Skeletal muscle tissue (tissue), 4 donors: ENCODE measurements around the gene ABHD12B. TPM values are rescaled to one million over a fixed set of nuclear protein-coding genes. Genes with fewer than 3 reads are reported as not detected.

ENCODE experiments used
- H3K27ac ChIP-seq: one replicate; pipeline ENCODE4 v1.7.0; 2013; ENCODE audit warnings: mild to moderate bottlenecking, low read depth, low read length, inconsistent platforms
- H3K27me3 ChIP-seq, 3 donors: one replicate each; pipeline ENCODE4 v1.7.0; 2013; ENCODE audit warnings: low read length in 3 of 3; ENCODE audit not compliant: control insufficient read depth in 3 of 3, insufficient read depth in 3 of 3
- H3K36me3 ChIP-seq, 3 donors: one replicate each; pipeline ENCODE4 v1.7.0; 2013; ENCODE audit warnings: low read length in 3 of 3; ENCODE audit not compliant: control insufficient read depth in 3 of 3, insufficient read depth in 3 of 3
- H3K4me1 ChIP-seq, 3 donors: one replicate each; pipeline ENCODE4 v1.7.0; 2013; ENCODE audit warnings: low read length in 3 of 3, mild to moderate bottlenecking in 3 of 3; ENCODE audit not compliant: control insufficient read depth in 3 of 3, insufficient read depth in 3 of 3
- H3K4me3 ChIP-seq, 3 donors: one replicate each; pipeline ENCODE4 v1.7.0; 2013; ENCODE audit warnings: low read length in 3 of 3
- H3K9ac ChIP-seq, 3 donors: one replicate each; pipeline ENCODE4 v1.7.0; 2013; ENCODE audit warnings: low read length in 3 of 3, mild to moderate bottlenecking in 3 of 3, moderate library complexity in 2 of 3, low read depth in 1 of 3
- H3K9me3 ChIP-seq, 3 donors: one replicate each; pipeline ENCODE4 v1.7.0; 2013; ENCODE audit warnings: low read length in 3 of 3; ENCODE audit not compliant: control insufficient read depth in 3 of 3
- total RNA-seq: library from RNA; depleted of rRNA; stranded (reverse); fragments of >200 nt; gene quantifications from one replicate; pipeline ENCODE4 v1.2.3, GENCODE V29; 2014
- donor health status: Osteomylitis.

ABHD12B gene, protein sequence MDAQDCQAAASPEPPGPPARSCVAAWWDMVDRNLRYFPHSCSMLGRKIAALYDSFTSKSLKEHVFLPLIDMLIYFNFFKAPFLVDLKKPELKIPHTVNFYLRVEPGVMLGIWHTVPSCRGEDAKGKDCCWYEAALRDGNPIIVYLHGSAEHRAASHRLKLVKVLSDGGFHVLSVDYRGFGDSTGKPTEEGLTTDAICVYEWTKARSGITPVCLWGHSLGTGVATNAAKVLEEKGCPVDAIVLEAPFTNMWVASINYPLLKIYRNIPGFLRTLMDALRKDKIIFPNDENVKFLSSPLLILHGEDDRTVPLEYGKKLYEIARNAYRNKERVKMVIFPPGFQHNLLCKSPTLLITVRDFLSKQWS
- not detected for total RNA-seq

DNA sequence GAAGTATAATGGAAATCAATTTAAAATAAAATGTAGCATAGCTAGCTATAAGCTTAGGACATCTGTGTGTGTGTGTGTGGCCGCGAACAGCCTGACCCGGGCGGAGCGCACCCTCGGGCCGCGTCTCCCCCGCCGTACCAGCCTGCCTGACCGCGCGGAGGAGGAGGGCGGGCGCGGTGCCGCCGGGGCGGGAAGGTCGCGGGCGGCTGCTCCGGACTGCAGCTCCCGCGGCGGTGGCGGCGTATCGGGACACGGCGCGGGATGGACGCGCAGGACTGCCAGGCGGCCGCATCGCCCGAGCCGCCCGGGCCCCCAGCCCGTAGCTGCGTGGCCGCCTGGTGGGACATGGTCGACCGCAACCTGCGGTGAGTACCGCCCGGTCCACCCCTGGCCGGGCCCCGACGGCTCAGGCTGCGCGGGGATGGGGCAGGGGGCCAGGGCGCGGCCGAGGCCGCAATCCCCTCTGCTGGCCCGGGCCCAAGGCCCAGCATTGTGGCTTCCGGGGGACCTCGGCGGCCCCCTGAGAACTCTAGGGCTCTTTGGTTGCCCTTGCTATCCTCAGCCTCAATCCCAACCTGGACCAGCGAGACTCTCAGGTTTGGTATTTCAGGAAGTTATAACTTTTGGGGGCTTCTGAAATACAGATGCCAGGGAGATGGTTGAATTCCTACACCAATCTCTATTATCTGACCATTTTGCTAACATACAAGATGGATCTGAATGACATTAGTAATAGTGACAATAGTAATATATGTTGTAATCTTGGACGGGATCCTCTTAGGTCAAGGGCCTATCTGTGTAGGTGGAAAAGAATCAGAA lies at the start of gene ABHD12B:
ABHD12B (plus strand) TSS at position 140 of the 819 bp plus-strand sequence; CDS start at position 262, 122 bp downstream.
- H3K4me3 ChIP-seq = no peak within 1 kb of the TSS
- no peaks in the 10 kb centered on the region for H3K36me3 ChIP-seq
- H3K9me3 ChIP-seq = no peaks in the 10 kb centered on the region
- H3K9ac ChIP-seq = no peak within 1 kb of the TSS
- H3K4me1 ChIP-seq = no peaks in the 10 kb centered on the region
- peaks cover 26 to 36% (median 29%) of the 10 kb centered on the region in 3 donors for H3K27me3 ChIP-seq
- no peak within 1 kb of the TSS for H3K27ac ChIP-seq

GRCh38 chr14:50822501-50823042 lies 49.3 kb upstream of the ABHD12B start:
- H3K9ac ChIP-seq = no peak overlapping the region
- no peak overlapping the region for H3K27ac ChIP-seq
- H3K27me3 ChIP-seq = no peaks in the 10 kb centered on the region
- no peaks in the 10 kb centered on the region for H3K36me3 ChIP-seq
- H3K4me3 ChIP-seq = no peak overlapping the region
- peaks cover 13 to 27% (median 18%) of the 10 kb centered on the region in 3 donors for H3K4me1 ChIP-seq
- no peaks in the 10 kb centered on the region for H3K9me3 ChIP-seq

- Histone ChIP-seq H3K9ac (peak overlapping the region in 2 of 3 donors; percentile 1 to 37), H3K27me3 (no peaks in the 10 kb centered on the region), H3K4me1 (peaks cover 13 to 27% (median 18%) of the 10 kb centered on the region in 3 donors), H3K27ac (peak overlapping the region; percentile 10), H3K9me3 (no peaks in the 10 kb centered on the region), H3K4me3 (peak overlapping the region in 1 of 3 donors; percentile 65), H3K36me3 (no peaks in the 10 kb centered on the region)
Measured at GRCh38 chr14:50823051-50823761, 48.6 kb upstream of the ABHD12B start.

- Histone ChIP-seq H3K9ac (peak overlapping the region in 2 of 3 donors; percentile 1 to 37), H3K4me1 (peaks cover 13 to 33% (median 24%) of the 10 kb centered on the region in 3 donors), H3K27ac (peak overlapping the region; percentile 10), H3K36me3 (no peaks in the 10 kb centered on the region), H3K4me3 (peak overlapping the region in 1 of 3 donors; percentile 65), H3K27me3 (no peaks in the 10 kb centered on the region), H3K9me3 (no peaks in the 10 kb centered on the region)
Measured at GRCh38 chr14:50823762-50824636, 47.9 kb upstream of the ABHD12B start.

GRCh38 chr14:50825307-50825706 lies 46.5 kb upstream of the ABHD12B start:
- H3K27ac ChIP-seq = no peak overlapping the region
- no peaks in the 10 kb centered on the region for H3K36me3 ChIP-seq
- H3K4me1 ChIP-seq = peaks cover 23 to 47% (median 33%) of the 10 kb centered on the region in 3 donors
- H3K4me3 ChIP-seq = no peak overlapping the region
- no peaks in the 10 kb centered on the region for H3K27me3 ChIP-seq
- no peak overlapping the region for H3K9ac ChIP-seq
- no peaks in the 10 kb centered on the region for H3K9me3 ChIP-seq

- H3K27ac ChIP-seq = no peak overlapping the region
- no peaks in the 10 kb centered on the region for H3K9me3 ChIP-seq
- peaks cover 24 to 50% (median 30%) of the 10 kb centered on the region in 3 donors for H3K4me1 ChIP-seq
- H3K36me3 ChIP-seq = no peaks in the 10 kb centered on the region
- no peak overlapping the region for H3K9ac ChIP-seq
- no peak overlapping the region for H3K4me3 ChIP-seq
- H3K27me3 ChIP-seq = no peaks in the 10 kb centered on the region
Measured at GRCh38 chr14:50826681-50827080, 45.2 kb upstream of the ABHD12B start.

DNA sequence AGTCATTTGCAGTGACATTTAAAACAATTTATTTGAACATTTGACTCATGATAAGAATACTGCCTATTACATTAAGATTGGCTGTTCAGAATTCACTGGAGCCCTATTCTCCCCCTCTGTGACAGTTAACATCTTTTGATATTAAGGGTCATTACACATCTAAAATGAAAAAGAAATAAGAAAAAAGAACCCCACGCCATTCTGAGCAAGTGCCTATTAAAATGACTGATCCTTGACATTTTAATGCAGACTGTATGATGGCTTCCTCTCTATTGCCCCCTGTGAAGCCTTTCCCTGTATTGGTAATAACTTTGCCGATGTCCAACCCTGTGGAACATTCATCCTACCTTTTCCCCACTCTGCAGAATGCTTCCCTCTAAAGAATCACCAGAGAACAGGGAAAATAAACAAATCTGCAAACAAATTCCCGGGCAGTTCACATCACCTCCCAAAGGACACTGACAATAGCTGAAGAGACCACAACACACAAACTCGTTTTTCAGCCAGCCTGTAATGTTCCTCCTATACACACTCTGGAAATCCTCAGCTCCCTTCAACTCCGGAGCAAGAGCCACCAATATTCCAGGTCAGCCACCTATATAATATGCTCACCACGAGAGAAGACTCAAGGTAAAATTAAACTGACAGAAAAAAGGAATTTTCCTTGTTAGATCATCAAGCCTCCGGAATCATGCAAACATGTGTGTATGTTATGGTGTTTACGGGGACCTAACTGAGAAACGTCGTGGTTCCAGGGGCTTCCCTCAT lies 42.9 kb upstream of the ABHD12B start:
- Histone ChIP-seq H3K36me3 (no peaks in the 10 kb centered on the region), H3K4me1 (peaks cover 13 to 35% (median 16%) of the 10 kb centered on the region in 3 donors), H3K4me3 (peak overlapping the region in 2 of 3 donors; percentile 78 to 89), H3K27me3 (no peaks in the 10 kb centered on the region), H3K9me3 (no peaks in the 10 kb centered on the region), H3K27ac (no peak overlapping the region), H3K9ac (peak overlapping the region in 1 of 3 donors; percentile 82)

DNA sequence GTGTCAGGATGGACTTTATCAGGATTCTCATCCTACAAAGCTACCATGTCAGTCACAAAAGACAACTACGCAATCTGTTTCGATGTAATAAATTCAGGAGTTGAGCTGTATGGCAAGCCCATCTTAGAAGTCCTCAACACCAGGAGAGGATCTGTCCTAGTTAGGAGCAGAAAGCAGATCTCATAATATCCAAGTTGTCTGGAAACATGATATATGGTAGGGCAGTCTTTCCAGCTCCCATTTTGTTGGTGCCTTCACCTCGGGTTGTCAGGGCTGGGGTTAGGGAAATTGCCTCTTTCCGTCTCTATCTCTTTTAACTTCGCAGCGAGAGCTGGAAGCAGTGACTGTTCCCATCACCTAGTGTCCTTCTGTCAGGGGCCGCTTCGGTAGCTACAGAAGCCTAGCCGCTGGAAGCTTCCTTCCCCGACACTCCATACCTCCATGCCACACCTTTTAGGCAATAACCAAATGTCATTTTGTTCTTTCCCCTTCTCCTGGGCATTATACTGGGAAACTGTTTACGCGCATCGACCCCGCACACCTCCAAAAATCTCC lies 42.3 kb upstream of the ABHD12B start:
- Histone ChIP-seq H3K4me3 (peak overlapping the region; percentile 78 to 89 (median 78)), H3K36me3 (no peaks in the 10 kb centered on the region), H3K9ac (peak overlapping the region; percentile 62 to 82 (median 75)), H3K9me3 (no peaks in the 10 kb centered on the region), H3K27me3 (no peaks in the 10 kb centered on the region), H3K27ac (peak overlapping the region; percentile 21), H3K4me1 (peaks cover 13 to 35% (median 16%) of the 10 kb centered on the region in 3 donors)
